GM18526 (cell line): ENCODE data around the gene HYAL4.

Experiments
- POLR2A ChIP-seq: IDR thresholded peaks from 3 replicates; pipeline ENCODE4 v1.6.1; 2011; ENCODE audit not compliant: insufficient read length; ENCODE audit errors: extremely low read depth

The HYAL4 gene

GRCh38 chr7:123876557-123877256 lies 31.7 kb downstream of the HYAL4 start:
- no peak for TF ChIP-seq POLR2A

GRCh38 chr7:123879628-123880027 lies 34.7 kb downstream of the HYAL4 start:
- TF ChIP-seq POLR2A: no peak

- no peak for TF ChIP-seq POLR2A
These were observed 36.3 kb downstream of the HYAL4 start for GRCh38 chr7:123881300-123881699.

- no peak for TF ChIP-seq POLR2A
These were observed 38.2 kb downstream of the HYAL4 start for GRCh38 chr7:123883154-123883553.

- TF ChIP-seq POLR2A: no peak
These were observed 43.2 kb downstream of the HYAL4 start for GRCh38 chr7:123888192-123888591.

GRCh38 chr7:123901101-123901500 lies 56.1 kb downstream of the HYAL4 start:
- no peak for TF ChIP-seq POLR2A

GRCh38 chr7:123905714-123906113 lies 60.7 kb downstream of the HYAL4 start:
- TF ChIP-seq POLR2A: no peak

GRCh38 chr7:123916240-123916724 lies 71.3 kb downstream of the HYAL4 start:
- no peak for TF ChIP-seq POLR2A

- TF ChIP-seq POLR2A: no peak
These were observed 72.9 kb downstream of the HYAL4 start for GRCh38 chr7:123917878-123918277.

GRCh38 chr7:123918309-123918708 lies 73.3 kb downstream of the HYAL4 start:
- no peak for TF ChIP-seq POLR2A

- no peak for TF ChIP-seq POLR2A
These were observed 78.6 kb downstream of the HYAL4 start for GRCh38 chr7:123923599-123923998.

GRCh38 chr7:123924941-123925340 lies 80.0 kb downstream of the HYAL4 start, which contains the start of gene SPAM1:
TSS of gene SPAM1 (plus strand) at chr7:123925241. CDS start at chr7:123953571, 28,330 bp downstream.
- TF ChIP-seq POLR2A: no peak
